ENCODE measurements around the gene DNAJC21. TPM values are rescaled to one million over a fixed set of nuclear protein-coding genes. Genes with fewer than 3 reads are reported as not detected.

Gene DNAJC21
- total and polyA plus RNA-seq, 10 donors: 16.3 to 35.2 (median 29.1) TPM

DNA sequence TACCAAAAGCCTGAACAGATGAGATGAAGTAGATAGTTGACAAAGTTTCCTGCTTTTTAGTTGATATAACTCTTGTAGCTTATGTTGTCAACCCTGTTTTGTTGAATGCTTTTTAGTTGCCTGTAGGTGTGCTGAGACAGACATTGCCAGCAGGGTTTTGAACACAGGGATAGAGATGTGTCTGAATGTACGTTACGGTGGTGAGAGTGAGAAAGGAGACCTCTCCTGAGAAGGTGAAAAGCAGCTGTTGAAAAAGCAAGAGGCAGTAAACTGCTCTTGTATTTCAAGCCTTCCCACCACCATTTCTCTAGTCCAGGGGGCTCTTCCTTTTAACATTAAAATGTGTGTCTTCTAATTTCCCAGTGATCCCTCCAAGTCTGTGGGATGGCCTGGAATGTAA is 14.7 kb downstream of the DNAJC21 start:
- 94 to 100% (median 97%) methylated on average over 2 of the region's 2 CpGs for WGBS, 5 donors
- H3K4me3 ChIP-seq: no peak overlapping the region
- H3K36me3 ChIP-seq: peaks cover 0 to 100% (median 61%) of the 10 kb centered on the region in 6 donors
- intact Hi-C loops (cut with DNase I; ENCODE audit: low total_unique reads): no loop called here
- H3K27ac ChIP-seq: no peak overlapping the region
- H3K9me3 ChIP-seq: no peaks in the 10 kb centered on the region
- TF ChIP-seq POLR2AphosphoS5 (IDR thresholded peaks at IDR 0.05) (no peak), POLR2A (IDR thresholded peaks at IDR 0.05) (no peak)
- TF ChIP-seq, protein P1, sequence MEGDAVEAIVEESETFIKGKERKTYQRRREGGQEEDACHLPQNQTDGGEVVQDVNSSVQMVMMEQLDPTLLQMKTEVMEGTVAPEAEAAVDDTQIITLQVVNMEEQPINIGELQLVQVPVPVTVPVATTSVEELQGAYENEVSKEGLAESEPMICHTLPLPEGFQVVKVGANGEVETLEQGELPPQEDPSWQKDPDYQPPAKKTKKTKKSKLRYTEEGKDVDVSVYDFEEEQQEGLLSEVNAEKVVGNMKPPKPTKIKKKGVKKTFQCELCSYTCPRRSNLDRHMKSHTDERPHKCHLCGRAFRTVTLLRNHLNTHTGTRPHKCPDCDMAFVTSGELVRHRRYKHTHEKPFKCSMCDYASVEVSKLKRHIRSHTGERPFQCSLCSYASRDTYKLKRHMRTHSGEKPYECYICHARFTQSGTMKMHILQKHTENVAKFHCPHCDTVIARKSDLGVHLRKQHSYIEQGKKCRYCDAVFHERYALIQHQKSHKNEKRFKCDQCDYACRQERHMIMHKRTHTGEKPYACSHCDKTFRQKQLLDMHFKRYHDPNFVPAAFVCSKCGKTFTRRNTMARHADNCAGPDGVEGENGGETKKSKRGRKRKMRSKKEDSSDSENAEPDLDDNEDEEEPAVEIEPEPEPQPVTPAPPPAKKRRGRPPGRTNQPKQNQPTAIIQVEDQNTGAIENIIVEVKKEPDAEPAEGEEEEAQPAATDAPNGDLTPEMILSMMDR (IDR thresholded peaks at IDR 0.05 in 8 of 11, conservative IDR thresholded peaks at IDR 0.05 in 3 of 11): no peak
- DNase-seq: no peak
- H3K27me3 ChIP-seq (replicated peaks in 1 of 7): no peaks in the 10 kb centered on the region
- H3K4me1 ChIP-seq: no peaks in the 10 kb centered on the region

- no peaks in the 10 kb centered on the region for H3K4me1 ChIP-seq
- 85 to 96% (median 92%) methylated on average over 11 of the region's 11 CpGs for WGBS, 5 donors
- DNase-seq: no peak
- intact Hi-C loops (cut with DNase I; ENCODE audit: low total_unique reads): no loop called here
- H3K27me3 ChIP-seq (replicated peaks in 1 of 7): no peaks in the 10 kb centered on the region
- TF ChIP-seq POLR2AphosphoS5 (IDR thresholded peaks at IDR 0.05): no peak
- H3K9me3 ChIP-seq: no peaks in the 10 kb centered on the region
- no peak overlapping the region for H3K27ac ChIP-seq
- H3K4me3 ChIP-seq: no peak overlapping the region
- peaks cover 0 to 100% (median 62%) of the 10 kb centered on the region in 6 donors for H3K36me3 ChIP-seq
These were observed 15.2 kb downstream of the DNAJC21 start for GRCh38 chr5:34944460-34945047.

- WGBS, 5 donors: 91 to 97% (median 93%) methylated on average over 1 of the region's 1 CpG
- Histone ChIP-seq H3K4me1 (no peaks in the 10 kb centered on the region), H3K9me3 (no peaks in the 10 kb centered on the region), H3K27me3 (replicated peaks in 1 of 7) (no peaks in the 10 kb centered on the region), H3K4me3 (no peak overlapping the region), H3K27ac (no peak overlapping the region), H3K36me3 (peaks cover 0 to 45% (median 33%) of the 10 kb centered on the region in 6 donors)
- no peak for TF ChIP-seq POLR2AphosphoS5 (IDR thresholded peaks at IDR 0.05)
- TF ChIP-seq, protein P1 (IDR thresholded peaks at IDR 0.05 in 8 of 11, conservative IDR thresholded peaks at IDR 0.05 in 3 of 11): no peak
- no peak for TF ChIP-seq POLR2A (IDR thresholded peaks at IDR 0.05)
- no peak for DNase-seq
- intact Hi-C loops (cut with DNase I; ENCODE audit: low total_unique reads): no loop called here
These were observed 28.0 kb downstream of the DNAJC21 start for GRCh38 chr5:34957321-34957720.

GRCh38 chr5:34957857-34958690 is 28.7 kb downstream of the DNAJC21 start:
- intact Hi-C loops (cut with DNase I; ENCODE audit: low total_unique reads): no loop called here
- Histone ChIP-seq H3K9me3 (no peaks in the 10 kb centered on the region), H3K36me3 (peaks cover 0 to 37% (median 27%) of the 10 kb centered on the region in 6 donors), H3K4me3 (no peak overlapping the region), H3K27me3 (replicated peaks in 1 of 7) (no peaks in the 10 kb centered on the region), H3K27ac (no peak overlapping the region), H3K4me1 (no peaks in the 10 kb centered on the region)
- TF ChIP-seq POLR2AphosphoS5 (IDR thresholded peaks at IDR 0.05) (no peak), POLR2A (IDR thresholded peaks at IDR 0.05) (no peak)
- TF ChIP-seq, protein P1 (IDR thresholded peaks at IDR 0.05 in 8 of 11, conservative IDR thresholded peaks at IDR 0.05 in 3 of 11): peak in 3 of 11 experiments; percentile 8 to 30 (median 14)
- no peak for DNase-seq
- 51 to 66% (median 60%) methylated on average over 5 of the region's 5 CpGs for WGBS, 5 donors
